Activated naive CD8-positive, alpha-beta T cell treated with anti-CD3 and anti-CD28 coated beads, Interleukin-2, amount 50 U/mL, for 24 hours (primary cell): Measurements from ENCODE around the gene USP50.
"Not testable (repeated sequence)": the region's sequence is repeated elsewhere in the genome, so short reads cannot be mapped to it uniquely, and the experiment has no call there.

Source experiments
- ATAC-seq: fragments of 150-1000 bp; cut with Tn5 transposase; one replicate; pipeline ENCODE4 v1.10.0; 2021
- DNase-seq: peaks from one replicate; pipeline ENCODE4 v3.0.0; 2021
- H3K27ac Mint-ChIP-seq: one replicate; pipeline ENCODE4 v1.8.0; 2021; ENCODE audit warnings: mild to moderate bottlenecking, mixed read lengths
- H3K27me3 Mint-ChIP-seq: one replicate; pipeline ENCODE4 v1.8.0; 2021; ENCODE audit warnings: mixed read lengths
- H3K36me3 Mint-ChIP-seq: one replicate; pipeline ENCODE4 v1.8.0; 2021; ENCODE audit warnings: low read depth, mixed read lengths
- H3K4me1 Mint-ChIP-seq: one replicate; pipeline ENCODE4 v1.8.0; 2021; ENCODE audit warnings: mixed read lengths
- H3K4me3 Mint-ChIP-seq: one replicate; pipeline ENCODE4 v1.8.0; 2021; ENCODE audit warnings: mild to moderate bottlenecking, moderate library complexity, mixed read lengths
- H3K9me3 Mint-ChIP-seq: one replicate; pipeline ENCODE4 v1.8.0; 2021; ENCODE audit warnings: mixed read lengths

The USP50 gene

DNA sequence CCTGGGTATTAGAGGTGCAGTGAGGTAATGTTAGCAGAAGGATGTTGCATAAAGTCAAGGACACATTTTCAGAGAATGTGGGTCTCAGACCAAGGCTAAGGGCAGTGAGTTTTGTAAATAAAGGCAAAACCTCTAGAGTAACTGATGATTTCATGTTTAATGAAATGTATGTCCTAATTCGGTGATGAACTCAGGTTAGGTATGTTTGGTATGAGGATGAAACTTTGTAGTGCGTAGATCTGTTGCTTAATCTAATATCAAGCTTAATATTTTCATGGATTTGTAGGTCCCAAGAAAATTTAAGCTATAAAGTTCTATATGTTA, 3.6 kb downstream of the USP50 start:
- Mint-ChIP-seq H3K4me1 (no peaks in the 10 kb centered on the region), H3K4me3 (no peak overlapping the region), H3K36me3 (no peaks in the 10 kb centered on the region), H3K9me3 (no peaks in the 10 kb centered on the region), H3K27me3 (no peaks in the 10 kb centered on the region), H3K27ac (no peak overlapping the region)
- DNase-seq (no peak), ATAC-seq (no peak)

DNA sequence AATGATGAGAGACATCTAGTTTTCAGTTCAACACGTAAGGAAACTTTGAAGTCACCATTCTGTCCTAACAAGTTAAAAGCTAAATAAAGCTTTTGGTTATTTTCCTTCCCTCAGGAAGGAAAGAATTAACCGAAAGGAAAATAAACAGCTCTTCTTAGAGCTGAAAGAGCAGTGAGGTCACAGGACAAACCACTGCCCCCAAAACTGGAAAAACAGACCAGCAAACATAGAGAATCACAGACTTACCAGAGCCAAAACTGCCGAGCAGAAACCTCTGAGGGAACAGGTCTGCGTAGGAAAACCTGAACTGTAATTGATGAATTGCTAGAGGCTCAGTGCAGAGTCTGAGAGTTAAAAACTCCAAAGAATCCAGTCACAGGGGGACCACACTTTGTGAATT, 14.7 kb downstream of the USP50 start:
- H3K27ac Mint-ChIP-seq, result peak overlapping the region; percentile 8
- H3K4me1 Mint-ChIP-seq, result peaks cover 24% of the 10 kb centered on the region
- DNase-seq, result no peak
- H3K4me3 Mint-ChIP-seq, result no peak overlapping the region
- no peaks in the 10 kb centered on the region for H3K27me3 Mint-ChIP-seq
- peak; percentile 76 for ATAC-seq
- H3K36me3 Mint-ChIP-seq, result no peaks in the 10 kb centered on the region
- H3K9me3 Mint-ChIP-seq, result no peaks in the 10 kb centered on the region

DNA sequence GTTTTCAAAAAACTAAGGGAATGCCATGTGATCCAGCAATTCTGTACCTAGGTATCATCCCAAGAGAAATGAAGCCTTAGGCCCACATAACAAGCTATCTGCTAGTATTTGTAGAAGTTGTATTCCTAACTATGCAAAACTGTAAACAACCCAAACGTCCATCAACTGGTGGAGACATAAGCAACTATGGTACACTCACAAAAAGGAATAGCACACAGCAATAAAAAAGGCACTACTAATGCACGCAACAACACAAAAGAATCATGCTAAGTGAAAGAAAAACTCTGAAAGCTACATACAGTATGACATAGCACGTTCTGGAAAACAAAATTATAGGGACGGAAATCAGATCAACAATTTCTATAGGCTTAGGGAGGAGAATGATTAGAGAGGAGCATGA, 15.3 kb downstream of the USP50 start:
- no peaks in the 10 kb centered on the region for H3K27me3 Mint-ChIP-seq
- DNase-seq, result no peak

DNA sequence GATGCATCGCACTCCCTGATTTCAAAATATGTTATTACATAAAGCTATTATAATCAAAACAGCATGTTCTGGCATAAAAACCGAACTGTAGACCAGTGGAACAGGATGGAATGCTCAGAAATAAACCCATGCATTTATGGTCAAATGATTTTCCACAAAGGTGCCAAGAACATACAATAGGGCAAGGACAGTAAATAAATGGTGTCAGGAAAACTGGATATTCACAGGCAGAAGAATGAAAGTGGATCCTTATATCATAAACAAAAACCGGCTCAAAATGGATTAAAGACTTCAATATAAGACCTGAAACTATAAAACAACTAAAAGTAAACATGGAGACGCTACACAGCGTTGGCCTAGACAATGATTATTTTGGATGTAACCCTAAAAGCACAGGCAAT, 22.6 kb downstream of the USP50 start:
- H3K36me3 Mint-ChIP-seq, result no peaks in the 10 kb centered on the region
- H3K27me3 Mint-ChIP-seq, result no peaks in the 10 kb centered on the region
- H3K9me3 Mint-ChIP-seq, result no peaks in the 10 kb centered on the region
- ATAC-seq, result no peak
- no peak for DNase-seq
- H3K4me3 Mint-ChIP-seq, result no peak overlapping the region
- no peaks in the 10 kb centered on the region for H3K4me1 Mint-ChIP-seq
- H3K27ac Mint-ChIP-seq, result no peak overlapping the region

More for the DNA sequence above, 15.3 kb downstream of the USP50 start:
- no peaks in the 10 kb centered on the region for H3K36me3 Mint-ChIP-seq
- peak overlapping the region; percentile 8 for H3K27ac Mint-ChIP-seq
- H3K9me3 Mint-ChIP-seq, result no peaks in the 10 kb centered on the region
- ATAC-seq, result no peak
- peaks cover 24% of the 10 kb centered on the region for H3K4me1 Mint-ChIP-seq
- no peak overlapping the region for H3K4me3 Mint-ChIP-seq

DNA sequence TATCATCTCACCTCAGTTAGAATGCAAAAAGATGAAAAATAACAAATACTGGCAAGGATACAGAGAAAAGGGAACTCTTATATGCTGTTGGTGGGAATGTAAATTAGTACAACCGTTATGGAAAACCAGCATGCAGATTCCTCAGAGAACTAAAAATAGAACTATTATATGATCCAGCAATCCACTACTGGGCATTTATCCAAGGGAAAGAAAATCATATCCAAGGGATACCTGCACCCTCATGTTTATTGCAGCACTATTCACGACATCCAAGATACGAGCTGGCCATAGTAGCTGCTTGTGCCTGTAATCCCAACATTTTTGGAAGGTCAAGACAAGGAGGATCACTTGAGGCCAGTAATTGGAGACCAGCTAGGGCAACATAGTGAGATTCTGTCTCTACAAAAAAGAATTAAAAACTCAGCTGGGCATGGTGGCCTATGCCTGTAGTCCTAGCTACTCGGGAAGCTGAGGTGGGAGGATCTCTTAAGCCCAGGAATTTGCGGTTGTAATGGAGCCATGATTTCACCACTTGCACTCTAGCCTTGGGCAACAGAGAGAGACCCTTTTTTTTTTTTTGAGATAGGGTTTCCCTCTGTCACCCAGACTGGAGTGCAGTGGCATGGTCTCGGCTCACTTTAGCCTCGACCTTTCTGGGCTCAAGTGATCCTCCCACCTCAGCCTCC, 26.6 kb downstream of the USP50 start:
- DNase-seq (no peak), ATAC-seq (no peak)
- Mint-ChIP-seq H3K4me1 (no peaks in the 10 kb centered on the region), H3K4me3 (no peak overlapping the region), H3K27ac (no peak overlapping the region), H3K9me3 (peaks cover 8% of the 10 kb centered on the region), H3K36me3 (peaks cover 4% of the 10 kb centered on the region), H3K27me3 (no peaks in the 10 kb centered on the region)

DNA sequence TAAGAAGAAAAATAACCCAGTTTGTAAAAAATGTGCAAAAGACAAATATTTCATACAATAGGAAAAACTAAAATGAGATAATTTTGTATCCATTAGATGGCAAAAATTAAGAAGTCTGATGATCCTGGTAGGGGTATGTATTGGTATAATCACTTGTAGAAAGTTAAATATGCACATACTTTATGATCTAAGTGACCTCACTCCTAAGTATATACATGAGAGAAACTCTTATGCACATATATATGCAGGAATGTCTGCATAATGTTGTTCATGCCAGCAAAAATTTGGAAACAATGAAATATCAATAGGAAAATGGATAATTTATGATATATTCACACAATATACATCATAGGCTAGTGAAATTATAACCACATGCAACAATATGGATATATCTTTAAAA, 33.5 kb downstream of the USP50 start:
- Mint-ChIP-seq H3K27me3 (no peaks in the 10 kb centered on the region), H3K4me3 (no peak overlapping the region), H3K36me3 (no peaks in the 10 kb centered on the region), H3K9me3 (peaks cover 4% of the 10 kb centered on the region), H3K4me1 (no peaks in the 10 kb centered on the region), H3K27ac (no peak overlapping the region)
- no peak for DNase-seq
- ATAC-seq, result no peak

DNA sequence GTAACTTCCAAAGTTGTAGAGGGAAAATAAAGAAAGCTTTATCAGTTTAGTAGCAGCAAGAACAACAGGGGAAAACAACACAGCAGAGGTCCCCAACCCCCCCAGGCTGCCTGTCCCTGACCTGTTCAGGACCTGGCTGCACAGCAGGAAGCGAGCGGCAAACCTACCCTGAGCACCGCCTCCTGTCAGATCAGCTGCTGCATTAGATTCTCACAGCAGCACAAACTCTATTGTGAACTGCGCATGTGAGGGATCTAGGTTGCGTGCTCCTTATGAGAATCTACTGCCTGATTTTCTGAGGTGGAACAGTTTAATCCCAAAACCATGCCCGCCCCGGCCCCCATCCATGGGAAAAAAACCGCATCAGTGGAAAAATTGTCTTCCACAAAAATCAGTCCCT, 40.3 kb downstream of the USP50 start:
- DNase-seq, result no peak
- Mint-ChIP-seq H3K4me3 (no peak overlapping the region), H3K9me3 (no peaks in the 10 kb centered on the region), H3K4me1 (no peaks in the 10 kb centered on the region), H3K27ac (no peak overlapping the region), H3K27me3 (no peaks in the 10 kb centered on the region), H3K36me3 (peaks cover 6% of the 10 kb centered on the region)
- no peak for ATAC-seq

DNA sequence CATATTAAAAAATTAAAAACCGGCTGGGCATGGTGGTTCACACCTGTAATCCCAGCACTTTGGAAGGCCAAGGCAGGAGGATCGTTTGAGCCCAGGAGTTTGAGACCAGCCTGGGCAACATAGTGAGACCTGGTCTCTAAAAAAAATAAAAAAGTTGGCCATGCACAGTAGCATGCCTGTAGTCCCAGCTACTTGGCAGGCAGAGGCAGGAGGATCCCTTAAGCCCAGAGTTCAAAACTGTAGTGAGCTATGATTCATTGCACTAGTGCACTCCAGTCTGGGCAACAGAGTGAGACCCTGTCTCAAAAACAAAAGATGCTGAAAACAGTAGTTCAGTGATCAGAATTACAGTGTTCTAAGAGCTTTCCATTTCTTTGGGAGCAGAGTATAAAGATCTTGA, 40.8 kb downstream of the USP50 start:
- H3K27me3 Mint-ChIP-seq, DNase-seq, H3K4me3 Mint-ChIP-seq, H3K4me1 Mint-ChIP-seq, H3K27ac Mint-ChIP-seq, H3K36me3 Mint-ChIP-seq, H3K9me3 Mint-ChIP-seq, ATAC-seq: not testable (repeated sequence)

DNA sequence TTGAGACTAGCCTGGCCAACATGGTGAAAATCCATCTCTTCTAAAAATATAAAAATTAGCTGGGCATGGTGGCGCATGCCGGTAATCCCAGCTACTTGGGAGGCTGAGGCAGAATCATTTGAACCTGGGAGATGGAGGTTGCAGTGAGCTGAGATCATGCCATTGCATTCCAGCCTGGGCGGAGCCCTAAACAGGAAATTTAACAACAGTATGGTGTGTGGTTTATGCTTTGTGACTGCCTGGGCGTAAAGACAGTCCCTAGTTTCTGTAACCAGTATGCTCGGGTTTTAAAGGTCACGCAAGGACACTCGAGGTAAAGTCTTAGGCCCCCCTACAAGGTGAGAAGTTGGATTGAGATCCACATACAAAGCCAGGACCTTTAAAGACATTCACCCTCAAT, 43.3 kb downstream of the USP50 start:
- Mint-ChIP-seq H3K4me3 (no peak overlapping the region), H3K27me3 (no peaks in the 10 kb centered on the region), H3K36me3 (peaks cover 25% of the 10 kb centered on the region), H3K4me1 (peaks cover 2% of the 10 kb centered on the region), H3K9me3 (no peaks in the 10 kb centered on the region), H3K27ac (no peak overlapping the region)
- ATAC-seq, result no peak
- no peak for DNase-seq

DNA sequence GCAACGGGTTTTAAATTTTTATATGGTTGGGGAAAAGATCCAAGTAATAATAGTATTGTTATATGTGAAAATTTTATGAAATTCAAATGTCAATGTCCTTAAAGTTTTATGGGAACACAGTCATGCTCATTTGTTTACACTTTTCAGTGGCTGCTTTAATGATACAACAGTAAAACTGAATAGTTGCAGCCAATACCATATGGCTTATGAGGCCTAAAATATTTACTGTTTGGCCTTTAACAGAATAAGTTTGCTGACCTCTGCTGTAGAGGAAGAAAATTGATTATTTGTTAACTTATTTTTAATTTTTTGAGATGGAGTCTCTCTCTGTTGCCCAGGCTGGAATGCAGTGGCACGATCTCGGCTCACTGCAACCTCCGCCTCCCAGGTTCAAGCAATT, 44.7 kb downstream of the USP50 start:
- Mint-ChIP-seq H3K4me3 (no peak overlapping the region), H3K27me3 (no peaks in the 10 kb centered on the region), H3K4me1 (peaks cover 2% of the 10 kb centered on the region), H3K9me3 (no peaks in the 10 kb centered on the region), H3K27ac (no peak overlapping the region), H3K36me3 (peaks cover 31% of the 10 kb centered on the region)
- no peak for ATAC-seq
- DNase-seq, result no peak

DNA sequence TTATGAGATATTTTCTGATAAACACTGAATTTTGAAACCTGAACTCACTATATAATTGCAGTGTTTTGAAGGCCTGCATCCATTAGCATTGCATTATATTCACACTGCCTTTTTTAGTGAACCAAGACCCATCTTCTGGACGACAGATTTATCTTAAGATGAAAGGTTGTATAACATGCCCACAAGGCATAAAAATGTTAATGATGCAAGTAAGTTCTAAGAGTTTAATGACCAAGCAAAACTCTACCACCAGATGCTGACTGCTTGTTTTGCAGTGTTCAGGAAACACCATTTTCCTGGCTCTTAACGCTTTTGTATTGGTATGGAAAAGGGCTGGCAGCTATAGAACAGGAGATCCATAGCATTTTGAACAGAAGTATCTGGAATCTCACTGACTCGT, 46.1 kb downstream of the USP50 start:
- peaks cover 2% of the 10 kb centered on the region for H3K4me1 Mint-ChIP-seq
- no peak for ATAC-seq
- H3K27me3 Mint-ChIP-seq, result no peaks in the 10 kb centered on the region
- H3K27ac Mint-ChIP-seq, result no peak overlapping the region
- H3K4me3 Mint-ChIP-seq, result no peak overlapping the region
- no peaks in the 10 kb centered on the region for H3K9me3 Mint-ChIP-seq
- peaks cover 42% of the 10 kb centered on the region for H3K36me3 Mint-ChIP-seq
- no peak for DNase-seq

DNA sequence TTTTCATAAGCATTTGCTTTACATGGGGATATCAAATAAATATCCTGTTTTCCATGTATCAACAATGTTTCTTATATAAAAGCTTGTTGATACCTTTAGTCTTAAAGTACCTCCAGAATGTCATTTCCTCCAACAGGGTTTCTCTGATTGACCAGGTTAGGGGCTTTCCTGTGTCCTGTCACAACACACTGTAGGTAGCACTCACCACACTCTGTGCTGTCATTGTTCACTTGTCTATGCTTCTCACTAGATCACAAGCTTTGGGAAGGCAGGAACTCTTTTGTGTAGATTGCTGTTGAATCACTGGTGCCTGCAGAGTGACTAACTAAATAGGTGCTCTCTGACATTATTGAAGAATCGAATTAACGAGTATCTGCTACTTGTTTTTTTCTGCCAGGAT, 49.8 kb downstream of the USP50 start:
- DNase-seq (no peak), ATAC-seq (peak; percentile 69)
- peak overlapping the region; percentile 27 for H3K27ac Mint-ChIP-seq
- no peaks in the 10 kb centered on the region for H3K27me3 Mint-ChIP-seq
- no peaks in the 10 kb centered on the region for H3K9me3 Mint-ChIP-seq
- H3K4me1 Mint-ChIP-seq, result peaks cover 2% of the 10 kb centered on the region
- H3K4me3 Mint-ChIP-seq, result no peak overlapping the region
- peaks cover 56% of the 10 kb centered on the region for H3K36me3 Mint-ChIP-seq

DNA sequence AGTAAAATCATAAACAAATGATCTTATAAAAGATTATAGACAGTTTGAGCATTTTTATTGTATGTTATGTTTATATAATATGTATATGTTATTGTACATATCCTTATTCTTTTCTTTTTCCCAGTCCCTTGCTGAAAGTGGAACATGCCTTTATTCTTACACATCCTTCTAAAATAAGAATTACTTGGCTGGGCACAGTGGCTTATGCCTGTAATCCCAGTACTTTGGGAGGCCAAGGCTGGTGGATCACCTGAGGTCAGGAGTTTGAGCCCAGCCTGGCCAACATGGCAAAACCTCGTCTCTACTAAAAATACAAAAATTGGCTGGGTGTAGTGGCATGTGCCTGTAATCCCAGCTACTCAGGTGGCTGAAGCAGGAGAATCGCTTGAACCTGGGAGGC, 51.9 kb downstream of the USP50 start:
- not testable (repeated sequence) for DNase-seq, H3K27ac Mint-ChIP-seq, H3K4me1 Mint-ChIP-seq, H3K9me3 Mint-ChIP-seq, ATAC-seq, H3K4me3 Mint-ChIP-seq, H3K27me3 Mint-ChIP-seq
- peaks cover 59% of the 10 kb centered on the region for H3K36me3 Mint-ChIP-seq

DNA sequence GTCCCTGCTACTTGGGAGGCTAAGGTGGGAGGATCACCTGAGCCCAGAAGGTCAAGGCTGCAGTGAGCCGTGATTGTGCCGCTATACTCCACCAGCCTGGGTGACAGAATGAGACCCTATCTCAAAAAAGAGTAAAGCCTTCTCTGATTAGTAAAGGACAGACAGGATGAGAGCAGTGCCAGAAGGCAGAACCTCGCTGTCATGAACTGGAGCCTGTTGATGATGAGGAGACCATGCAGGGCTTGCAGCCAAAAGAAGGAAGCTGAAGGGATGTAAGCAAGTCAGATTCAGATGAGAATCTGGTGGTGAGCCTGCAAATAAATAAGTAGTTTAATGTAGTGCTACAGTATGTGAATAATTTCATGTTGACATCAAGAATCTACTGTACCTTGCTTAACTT, 52.8 kb downstream of the USP50 start:
- Mint-ChIP-seq H3K27me3 (no peaks in the 10 kb centered on the region), H3K27ac (no peak overlapping the region), H3K36me3 (peaks cover 58% of the 10 kb centered on the region), H3K4me1 (no peaks in the 10 kb centered on the region), H3K9me3 (no peaks in the 10 kb centered on the region), H3K4me3 (no peak overlapping the region)
- DNase-seq (no peak), ATAC-seq (no peak)

DNA sequence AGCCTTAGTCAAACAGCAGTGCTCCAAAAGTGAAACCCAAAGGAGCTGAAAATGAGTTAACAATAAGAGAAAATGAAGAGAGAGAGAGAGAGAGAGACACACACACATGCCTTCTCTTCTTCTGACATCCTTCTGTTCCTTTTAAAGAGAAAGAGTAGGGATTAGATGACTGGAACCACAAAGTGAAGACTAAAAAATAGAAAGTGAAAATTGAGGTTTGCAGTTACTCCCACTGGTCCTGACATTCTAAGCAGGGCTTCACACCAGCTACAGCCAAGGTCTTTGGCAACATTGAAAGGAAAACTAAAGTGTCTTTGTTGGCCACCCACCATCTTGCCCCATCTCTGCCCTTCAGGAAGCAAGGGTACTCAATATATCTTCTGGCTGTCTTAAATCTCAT, 59.2 kb downstream of the USP50 start:
- Mint-ChIP-seq H3K4me1 (peaks cover 29% of the 10 kb centered on the region), H3K27ac (peak overlapping the region; percentile 69), H3K27me3 (no peaks in the 10 kb centered on the region), H3K4me3 (no peak overlapping the region), H3K9me3 (no peaks in the 10 kb centered on the region), H3K36me3 (peaks cover 54% of the 10 kb centered on the region)
- ATAC-seq, result peak; percentile 90
- DNase-seq, result peak; percentile 10

DNA sequence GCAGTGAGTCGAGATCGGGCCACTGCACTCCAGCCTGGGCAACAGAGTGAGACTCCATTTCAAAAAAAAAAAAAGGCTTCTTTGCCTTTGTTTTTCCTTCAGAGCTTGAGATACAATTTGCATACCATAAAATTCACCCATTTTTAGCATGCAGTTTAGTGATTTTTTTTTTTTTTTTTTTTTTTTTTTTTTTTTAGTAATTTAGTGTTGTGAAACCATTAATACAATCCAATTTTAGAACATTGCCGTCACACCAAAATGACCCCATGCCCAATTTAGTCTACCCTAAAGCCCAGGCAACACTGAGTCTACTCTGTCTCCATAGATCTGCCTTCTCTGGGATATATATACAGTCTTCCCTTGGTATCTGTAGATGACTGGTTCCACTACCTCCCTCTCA, 61.1 kb downstream of the USP50 start:
- H3K27ac Mint-ChIP-seq, result no peak overlapping the region
- DNase-seq (no peak), ATAC-seq (no peak)
- H3K27me3 Mint-ChIP-seq, result no peaks in the 10 kb centered on the region
- H3K36me3 Mint-ChIP-seq, result peaks cover 59% of the 10 kb centered on the region
- H3K4me1 Mint-ChIP-seq, result peaks cover 34% of the 10 kb centered on the region
- H3K9me3 Mint-ChIP-seq, result no peaks in the 10 kb centered on the region
- no peak overlapping the region for H3K4me3 Mint-ChIP-seq
